Keratinocyte (primary cell): Measurements from ENCODE around the gene NRDE2. TPM values are rescaled to one million over a fixed set of nuclear protein-coding genes. Genes with fewer than 3 reads are reported as not detected.

ENCODE experiments used
- DNase-seq: peaks from one replicate; pipeline ENCODE4 v3.0.0-alpha.2; 2011; ENCODE audit warnings: low read depth, missing footprints, low spot score
- FAIRE-seq: peaks from 2 replicates; lab custom pipeline; 2011; peaks lifted over from hg19 to GRCh38; lab: Jason Lieb, UNC
- H2AFZ ChIP-seq: 2 replicates; pipeline ENCODE4 v1.6.0; 2012; ENCODE audit warnings: low read length, control low read depth, inconsistent platforms; ENCODE audit not compliant: control insufficient read depth
- H3K27ac ChIP-seq: 2 replicates; pipeline ENCODE4 v1.5.1; 2011; ENCODE audit warnings: low read length; ENCODE audit not compliant: control insufficient read depth, insufficient read depth
- H3K27me3 ChIP-seq: 3 replicates; pipeline ENCODE4 v1.6.0; 2011; ENCODE audit warnings: low read length; ENCODE audit not compliant: control insufficient read depth, insufficient read depth; ENCODE audit errors: extremely low read depth
- H3K36me3 ChIP-seq, 2 experiments: 2 replicates in 1 of 2; 3 replicates in 1 of 2; pipeline ENCODE4 v1.5.1; 2011; ENCODE audit warnings: low read length in 2 of 2, mild to moderate bottlenecking in 1 of 2; ENCODE audit not compliant: control insufficient read depth in 2 of 2, insufficient read depth in 2 of 2; ENCODE audit errors: extremely low read depth in 1 of 2
- H3K4me1 ChIP-seq: 3 replicates; pipeline ENCODE4 v1.5.1; 2011; ENCODE audit warnings: low read length; ENCODE audit not compliant: control insufficient read depth, insufficient read depth; ENCODE audit errors: extremely low read depth
- H3K4me2 ChIP-seq: 3 replicates; pipeline ENCODE4 v1.6.0; 2011; ENCODE audit warnings: low read depth, low read length; ENCODE audit not compliant: control insufficient read depth, insufficient read depth; ENCODE audit errors: extremely low read depth
- H3K4me3 ChIP-seq, 3 experiments: fragments of 200-600 bp in 1 of 3; sonication (generic) in 1 of 3; 2 replicates in 2 of 3; 3 replicates in 1 of 3; pipeline ENCODE4 v1.5.1; 2011 to 2016; ENCODE audit warnings: low read length in 3 of 3, mild to moderate bottlenecking in 3 of 3, control low read depth in 2 of 3, inconsistent platforms in 1 of 3, low read depth in 1 of 3, mixed read lengths in 1 of 3, mixed run types in 1 of 3, moderate library complexity in 1 of 3; ENCODE audit not compliant: control insufficient read depth in 2 of 3, insufficient read depth in 2 of 3; ENCODE audit errors: extremely low read depth in 1 of 3
- H3K79me2 ChIP-seq: 2 replicates; pipeline ENCODE4 v1.6.0; 2012; ENCODE audit warnings: low read length; ENCODE audit not compliant: control insufficient read depth, insufficient read depth
- H3K9ac ChIP-seq: 3 replicates; pipeline ENCODE4 v1.6.0; 2011; ENCODE audit warnings: low read length; ENCODE audit not compliant: control insufficient read depth, insufficient read depth; ENCODE audit errors: extremely low read depth
- H3K9me1 ChIP-seq: 3 replicates; pipeline ENCODE4 v1.6.0; 2011; ENCODE audit warnings: low read length; ENCODE audit not compliant: control insufficient read depth, insufficient read depth; ENCODE audit errors: extremely low read depth
- H3K9me3 ChIP-seq: 2 replicates; pipeline ENCODE4 v1.5.1; 2012; ENCODE audit warnings: low read depth, low read length; ENCODE audit not compliant: control insufficient read depth
- H4K20me1 ChIP-seq: 3 replicates; pipeline ENCODE4 v1.6.0; 2011; ENCODE audit warnings: low read length; ENCODE audit not compliant: control insufficient read depth, insufficient read depth; ENCODE audit errors: extremely low read depth
- CTCF ChIP-seq, 3 experiments: IDR thresholded peaks in 1 of 3; conservative IDR thresholded peaks in 1 of 3; optimal IDR thresholded peaks in 1 of 3; 2 replicates in 2 of 3; 3 replicates in 1 of 3; pipeline versions ENCODE3 to v1.5.1; 2011; ENCODE audit warnings: low read length in 3 of 3, mild to moderate bottlenecking in 3 of 3, moderate library complexity in 2 of 3, control low read depth in 1 of 3, inconsistent platforms in 1 of 3; ENCODE audit not compliant: insufficient read depth in 2 of 3; ENCODE audit errors: extremely low read depth in 1 of 3
- EZH2 ChIP-seq: IDR thresholded peaks from one replicate; pipeline ENCODE4 v1.6.1; 2012; ENCODE audit warnings: inconsistent platforms, mild to moderate bottlenecking, low read length, moderate library complexity
- dilution Hi-C: fragments of 300-500 bp; cut with MboI; formaldehyde crosslinking; loops from one replicate; pipeline ENCODE4 v1.7.0; 2020; ENCODE audit warnings: low sequenced_read_pairs; ENCODE audit not compliant: extremely low pct_ligation_motif_present
- polyA plus RNA-seq, 5 experiments: library from polyadenylated mRNA; depleted of rRNA in 3 of 5; stranded (reverse) in 3 of 5; stranded (forward) in 1 of 5; unstranded in 1 of 5; fragments of >200 nt; gene quantifications; 1 replicate in 1 of 5; 2 replicates in 3 of 5; 3 replicates in 1 of 5; pipeline versions ENCODE4 v1.2.1 to v1.2.3, GENCODE V29; 2011 to 2012; ENCODE audit warnings: missing spikeins in 2 of 5, low read depth in 1 of 5, low replicate concordance in 1 of 5

The NRDE2 gene
- polyA plus RNA-seq, 1 donor (not counting 4 experiments of a cell fraction or from before 2014, with no cell fraction given) = 9.2 TPM

GRCh38 chr14:90268420-90268819 lies 63.3 kb downstream of the NRDE2 start:
- H3K36me3 ChIP-seq = peaks cover 29 to 45% of the 10 kb centered on the region in 2 experiments
- H3K4me3 ChIP-seq = no peak overlapping the region
- H4K20me1 ChIP-seq = no peaks in the 10 kb centered on the region
- TF ChIP-seq CTCF (optimal IDR thresholded peaks at IDR 0.05 in 1 of 3, IDR thresholded peaks at IDR 0.05 in 1 of 3, conservative IDR thresholded peaks at IDR 0.05 in 1 of 3; ENCODE audit: extremely low read depth in 1 of 3, insufficient read depth in 2 of 3, low read length in 3 of 3) = no peak
- TF ChIP-seq EZH2 = no peak
- H3K27me3 ChIP-seq = no peaks in the 10 kb centered on the region
- no peaks in the 10 kb centered on the region for H3K9me1 ChIP-seq
- H3K4me1 ChIP-seq = no peaks in the 10 kb centered on the region
- H2AFZ ChIP-seq = no peak overlapping the region
- no peak overlapping the region for H3K9ac ChIP-seq
- H3K27ac ChIP-seq = no peak overlapping the region
- no peak for DNase-seq
- H3K9me3 ChIP-seq = no peaks in the 10 kb centered on the region
- no peak overlapping the region for H3K4me2 ChIP-seq
- H3K79me2 ChIP-seq = no peaks in the 10 kb centered on the region
- dilution Hi-C loops = no loop called here
- FAIRE-seq = no peak

DNA sequence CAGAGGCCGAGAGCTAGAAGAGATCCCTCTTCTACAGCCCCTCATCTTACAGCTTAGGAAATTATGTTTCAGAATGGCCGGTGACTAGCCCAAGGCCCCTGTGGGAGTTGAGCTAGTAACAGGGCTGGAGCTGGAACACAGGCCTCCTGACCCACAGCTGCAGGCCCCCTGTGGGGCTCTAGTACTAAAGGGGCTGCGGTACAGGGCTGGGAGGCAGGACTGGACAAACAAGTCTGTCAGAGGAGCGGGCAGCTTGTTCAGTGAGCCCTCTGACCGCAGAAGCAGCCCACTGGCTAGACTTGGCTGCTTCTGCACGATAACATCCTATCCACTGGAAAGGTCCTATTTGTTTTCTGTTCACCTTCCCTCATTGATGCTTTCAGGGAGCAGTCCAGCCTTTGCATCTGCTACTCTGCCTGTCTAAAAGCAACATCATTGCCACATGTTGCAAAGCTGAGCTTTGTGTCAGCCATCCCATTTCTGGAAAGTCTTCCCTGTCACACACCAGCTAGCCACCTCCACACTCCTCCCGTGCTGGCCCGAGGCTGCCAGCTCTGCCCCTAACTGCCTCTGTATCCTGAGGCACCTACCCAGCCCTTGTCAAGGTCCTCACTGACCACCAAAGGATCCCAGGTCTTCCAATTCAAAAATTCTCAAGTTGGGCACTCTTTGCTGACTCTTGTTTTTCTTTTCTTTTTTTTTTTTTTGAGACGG lies 65.1 kb downstream of the NRDE2 start:
- H3K4me3 ChIP-seq = no peak overlapping the region
- no peaks in the 10 kb centered on the region for H3K27me3 ChIP-seq
- H3K4me2 ChIP-seq = no peak overlapping the region
- H3K9ac ChIP-seq = no peak overlapping the region
- H3K9me3 ChIP-seq = no peaks in the 10 kb centered on the region
- no peak overlapping the region for H3K27ac ChIP-seq
- no peaks in the 10 kb centered on the region for H3K9me1 ChIP-seq
- dilution Hi-C loops = no loop called here
- H4K20me1 ChIP-seq = no peaks in the 10 kb centered on the region
- no peaks in the 10 kb centered on the region for H3K4me1 ChIP-seq
- FAIRE-seq (no peak), DNase-seq (no peak)
- H3K79me2 ChIP-seq = no peaks in the 10 kb centered on the region
- peaks cover 25 to 41% of the 10 kb centered on the region in 2 experiments for H3K36me3 ChIP-seq
- no peak overlapping the region for H2AFZ ChIP-seq
- TF ChIP-seq CTCF (optimal IDR thresholded peaks at IDR 0.05 in 1 of 3, IDR thresholded peaks at IDR 0.05 in 1 of 3, conservative IDR thresholded peaks at IDR 0.05 in 1 of 3; ENCODE audit: extremely low read depth in 1 of 3, insufficient read depth in 2 of 3, low read length in 3 of 3) (no peak), EZH2 (no peak)
